Measurements from ENCODE around the gene POLR1G. TPM values are rescaled to one million over a fixed set of nuclear protein-coding genes. Genes with fewer than 3 reads are reported as not detected.
A peak's percentile ranks its signal among the peaks of the same experiment; 100 is the strongest.

Gene POLR1G
- polyA plus RNA-seq, 2 of the 4 experiments (the other 2 are of a cell fraction) = 15.1 to 31.2 TPM

DNA sequence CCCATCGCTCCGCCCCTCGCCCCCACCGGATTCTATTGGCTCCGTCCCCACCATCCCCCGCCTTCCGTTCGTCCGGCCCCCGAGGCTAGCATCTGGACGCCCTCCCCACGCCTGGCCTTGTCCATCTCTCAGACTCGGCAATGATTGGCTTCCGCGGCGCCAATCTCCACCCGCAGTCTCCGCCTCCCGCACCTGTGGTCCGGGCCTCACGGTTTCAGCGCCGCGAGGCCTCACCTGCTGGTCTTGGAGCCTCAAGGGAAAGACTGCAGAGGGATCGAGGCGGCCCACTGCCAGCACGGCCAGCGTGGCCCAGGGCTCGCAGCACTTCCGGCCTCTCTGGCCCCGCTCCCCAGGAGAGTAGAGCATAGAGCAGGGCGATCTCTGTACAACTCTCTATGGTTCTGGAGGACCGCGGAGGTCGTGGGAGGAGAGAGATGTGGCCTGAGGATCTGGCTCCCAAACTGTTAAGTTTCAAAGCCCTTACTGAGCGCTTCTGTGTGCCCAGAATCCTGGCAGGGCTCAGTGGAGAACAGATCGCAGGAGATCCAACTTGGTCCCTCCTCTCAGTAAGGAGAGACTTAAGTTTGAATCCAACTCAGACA is 17.2 kb downstream of the POLR1G start, which contains the start of gene ERCC1 (continued):
- TF ChIP-seq, protein P1, sequence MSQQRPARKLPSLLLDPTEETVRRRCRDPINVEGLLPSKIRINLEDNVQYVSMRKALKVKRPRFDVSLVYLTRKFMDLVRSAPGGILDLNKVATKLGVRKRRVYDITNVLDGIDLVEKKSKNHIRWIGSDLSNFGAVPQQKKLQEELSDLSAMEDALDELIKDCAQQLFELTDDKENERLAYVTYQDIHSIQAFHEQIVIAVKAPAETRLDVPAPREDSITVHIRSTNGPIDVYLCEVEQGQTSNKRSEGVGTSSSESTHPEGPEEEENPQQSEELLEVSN (IDR thresholded peaks at IDR 0.05; ENCODE audit: borderline replicate concordance, low read depth) = peak; percentile 92
- TF ChIP-seq HOXB13 (CRISPR knock-in tag; IDR thresholded peaks at IDR 0.05; ENCODE audit: low read depth) (peak; percentile 48; the same call in 1 of the 2 replicates), POLR2AphosphoS2 (conservative IDR thresholded peaks at IDR 0.05; ENCODE audit: low read length) (peak; percentile 75; the same call in 1 of the 2 replicates), NFE2L2 (conservative IDR thresholded peaks at IDR 0.05; ENCODE audit: low read length) (no peak), SREBF2 (IDR thresholded peaks at IDR 0.05) (no peak), EP300 (IDR thresholded peaks at IDR 0.05) (peak in 1 of 2 experiments; percentile 10; a peak in 1 of 5 replicates), ESRRA (IDR thresholded peaks at IDR 0.05; ENCODE audit: borderline replicate concordance, low read length) (no peak), POLR2A (IDR thresholded peaks at IDR 0.05; ENCODE audit: low read length) (peak; percentile 84), GATA3 (IDR thresholded peaks at IDR 0.05; ENCODE audit: borderline replicate concordance) (peak; percentile 53; the same call in 1 of the 2 replicates), ZSCAN20 (CRISPR knock-in tag; IDR thresholded peaks at IDR 0.05) (no peak), JUNB (IDR thresholded peaks at IDR 0.05) (no peak), EHMT2 (IDR thresholded peaks at IDR 0.05; ENCODE audit: low read depth) (no peak), NR3C1 (IDR thresholded peaks at IDR 0.05) (no peak), HDAC2 (IDR thresholded peaks at IDR 0.05) (no peak), FOSL2 (IDR thresholded peaks at IDR 0.05) (no peak), FOSL2 (CRISPR knock-in tag; IDR thresholded peaks at IDR 0.05) (0 out of 2 replicates have a peak, but pooled peaks have one; percentile 2), MYC (IDR thresholded peaks at IDR 0.05; ENCODE audit: borderline replicate concordance, low read length) (peak; percentile 93), ZFP36 (IDR thresholded peaks at IDR 0.05; ENCODE audit: borderline replicate concordance, partially characterized antibody) (no peak), FOSB (CRISPR knock-in tag; IDR thresholded peaks at IDR 0.05) (peak; percentile 24; the same call in 1 of the 2 replicates), CHD4 (IDR thresholded peaks at IDR 0.05; ENCODE audit: borderline replicate concordance) (no peak), FOXS1 (CRISPR knock-in tag; IDR thresholded peaks at IDR 0.05) (0 out of 2 replicates have a peak, but pooled peaks have one; percentile 45), MAZ (IDR thresholded peaks at IDR 0.05; ENCODE audit: borderline replicate concordance, low read depth, low read length) (no peak), EHF (CRISPR knock-in tag; IDR thresholded peaks at IDR 0.05) (peak; percentile 80; the same call in 1 of the 2 replicates), MAFK (IDR thresholded peaks at IDR 0.05; ENCODE audit: partially characterized antibody) (no peak), JUN (IDR thresholded peaks at IDR 0.05) (peak; percentile 94 to 97), CEBPB (IDR thresholded peaks at IDR 0.05) (no peak), CHD2 (IDR thresholded peaks at IDR 0.05; ENCODE audit: low read length, partially characterized antibody) (no peak), RARB (CRISPR knock-in tag; IDR thresholded peaks at IDR 0.05) (peak; percentile 46; the same call in 1 of the 2 replicates), CBX8 (IDR thresholded peaks at IDR 0.05) (no peak), RAD21 (conservative IDR thresholded peaks at IDR 0.05 in 1 of 2, IDR thresholded peaks at IDR 0.05 in 1 of 2) (no peak), PHF8 (IDR thresholded peaks at IDR 0.05; ENCODE audit: borderline replicate concordance, low read depth) (peak; percentile 87), RFX5 (IDR thresholded peaks at IDR 0.05) (0 out of 2 replicates have a peak, but pooled peaks have one; percentile 39), BHLHE40 (IDR thresholded peaks at IDR 0.05; ENCODE audit: low read depth, low read length) (0 out of 2 replicates have a peak, but pooled peaks have one; percentile 38)
- TF ChIP-seq, protein P2, sequence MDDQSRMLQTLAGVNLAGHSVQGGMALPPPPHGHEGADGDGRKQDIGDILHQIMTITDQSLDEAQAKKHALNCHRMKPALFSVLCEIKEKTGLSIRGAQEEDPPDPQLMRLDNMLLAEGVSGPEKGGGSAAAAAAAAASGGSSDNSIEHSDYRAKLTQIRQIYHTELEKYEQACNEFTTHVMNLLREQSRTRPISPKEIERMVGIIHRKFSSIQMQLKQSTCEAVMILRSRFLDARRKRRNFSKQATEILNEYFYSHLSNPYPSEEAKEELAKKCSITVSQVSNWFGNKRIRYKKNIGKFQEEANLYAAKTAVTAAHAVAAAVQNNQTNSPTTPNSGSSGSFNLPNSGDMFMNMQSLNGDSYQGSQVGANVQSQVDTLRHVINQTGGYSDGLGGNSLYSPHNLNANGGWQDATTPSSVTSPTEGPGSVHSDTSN (IDR thresholded peaks at IDR 0.05) = peak; percentile 89
- TF ChIP-seq, protein P3, sequence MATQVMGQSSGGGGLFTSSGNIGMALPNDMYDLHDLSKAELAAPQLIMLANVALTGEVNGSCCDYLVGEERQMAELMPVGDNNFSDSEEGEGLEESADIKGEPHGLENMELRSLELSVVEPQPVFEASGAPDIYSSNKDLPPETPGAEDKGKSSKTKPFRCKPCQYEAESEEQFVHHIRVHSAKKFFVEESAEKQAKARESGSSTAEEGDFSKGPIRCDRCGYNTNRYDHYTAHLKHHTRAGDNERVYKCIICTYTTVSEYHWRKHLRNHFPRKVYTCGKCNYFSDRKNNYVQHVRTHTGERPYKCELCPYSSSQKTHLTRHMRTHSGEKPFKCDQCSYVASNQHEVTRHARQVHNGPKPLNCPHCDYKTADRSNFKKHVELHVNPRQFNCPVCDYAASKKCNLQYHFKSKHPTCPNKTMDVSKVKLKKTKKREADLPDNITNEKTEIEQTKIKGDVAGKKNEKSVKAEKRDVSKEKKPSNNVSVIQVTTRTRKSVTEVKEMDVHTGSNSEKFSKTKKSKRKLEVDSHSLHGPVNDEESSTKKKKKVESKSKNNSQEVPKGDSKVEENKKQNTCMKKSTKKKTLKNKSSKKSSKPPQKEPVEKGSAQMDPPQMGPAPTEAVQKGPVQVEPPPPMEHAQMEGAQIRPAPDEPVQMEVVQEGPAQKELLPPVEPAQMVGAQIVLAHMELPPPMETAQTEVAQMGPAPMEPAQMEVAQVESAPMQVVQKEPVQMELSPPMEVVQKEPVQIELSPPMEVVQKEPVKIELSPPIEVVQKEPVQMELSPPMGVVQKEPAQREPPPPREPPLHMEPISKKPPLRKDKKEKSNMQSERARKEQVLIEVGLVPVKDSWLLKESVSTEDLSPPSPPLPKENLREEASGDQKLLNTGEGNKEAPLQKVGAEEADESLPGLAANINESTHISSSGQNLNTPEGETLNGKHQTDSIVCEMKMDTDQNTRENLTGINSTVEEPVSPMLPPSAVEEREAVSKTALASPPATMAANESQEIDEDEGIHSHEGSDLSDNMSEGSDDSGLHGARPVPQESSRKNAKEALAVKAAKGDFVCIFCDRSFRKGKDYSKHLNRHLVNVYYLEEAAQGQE (IDR thresholded peaks at IDR 0.05) = no peak; the same call in 1 of the 2 replicates
- TF ChIP-seq, protein P4, sequence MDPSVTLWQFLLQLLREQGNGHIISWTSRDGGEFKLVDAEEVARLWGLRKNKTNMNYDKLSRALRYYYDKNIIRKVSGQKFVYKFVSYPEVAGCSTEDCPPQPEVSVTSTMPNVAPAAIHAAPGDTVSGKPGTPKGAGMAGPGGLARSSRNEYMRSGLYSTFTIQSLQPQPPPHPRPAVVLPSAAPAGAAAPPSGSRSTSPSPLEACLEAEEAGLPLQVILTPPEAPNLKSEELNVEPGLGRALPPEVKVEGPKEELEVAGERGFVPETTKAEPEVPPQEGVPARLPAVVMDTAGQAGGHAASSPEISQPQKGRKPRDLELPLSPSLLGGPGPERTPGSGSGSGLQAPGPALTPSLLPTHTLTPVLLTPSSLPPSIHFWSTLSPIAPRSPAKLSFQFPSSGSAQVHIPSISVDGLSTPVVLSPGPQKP (IDR thresholded peaks at IDR 0.05; ENCODE audit: low read depth, low read length) = no peak
- TF ChIP-seq, protein P5, sequence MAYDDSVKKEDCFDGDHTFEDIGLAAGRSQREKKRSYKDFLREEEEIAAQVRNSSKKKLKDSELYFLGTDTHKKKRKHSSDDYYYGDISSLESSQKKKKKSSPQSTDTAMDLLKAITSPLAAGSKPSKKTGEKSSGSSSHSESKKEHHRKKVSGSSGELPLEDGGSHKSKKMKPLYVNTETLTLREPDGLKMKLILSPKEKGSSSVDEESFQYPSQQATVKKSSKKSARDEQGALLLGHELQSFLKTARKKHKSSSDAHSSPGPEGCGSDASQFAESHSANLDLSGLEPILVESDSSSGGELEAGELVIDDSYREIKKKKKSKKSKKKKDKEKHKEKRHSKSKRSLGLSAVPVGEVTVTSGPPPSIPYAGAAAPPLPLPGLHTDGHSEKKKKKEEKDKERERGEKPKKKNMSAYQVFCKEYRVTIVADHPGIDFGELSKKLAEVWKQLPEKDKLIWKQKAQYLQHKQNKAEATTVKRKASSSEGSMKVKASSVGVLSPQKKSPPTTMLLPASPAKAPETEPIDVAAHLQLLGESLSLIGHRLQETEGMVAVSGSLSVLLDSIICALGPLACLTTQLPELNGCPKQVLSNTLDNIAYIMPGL (CRISPR knock-in tag; IDR thresholded peaks at IDR 0.05; ENCODE audit: borderline replicate concordance) = no peak

Data from A549 (cell line).